SJSA1 (cell line): ENCODE results near the gene FAM114A2. TPM values are rescaled to one million over a fixed set of nuclear protein-coding genes. Genes with fewer than 3 reads are reported as not detected.
"Not testable (repeated sequence)": the region's sequence is repeated elsewhere in the genome, so short reads cannot be mapped to it uniquely, and the experiment has no call there.

Experiments
- DNase-seq, 2 experiments: peaks; one replicate each; pipeline ENCODE4 v3.0.0-alpha.2; 2015 to 2020; ENCODE audit warnings: low spot score in 2 of 2, low read depth in 1 of 2
- H3K27ac ChIP-seq: fragments of 250-450 bp; sonication (Bioruptor Pico); 2 replicates; pipeline ENCODE4 v1.5.1; 2020; ENCODE audit warnings: mild to moderate bottlenecking, moderate library complexity
- H3K27me3 ChIP-seq: fragments of 250-450 bp; sonication (Bioruptor Pico); replicated peaks from 2 replicates; pipeline ENCODE4 v1.5.1; 2020; ENCODE audit warnings: mild to moderate bottlenecking, moderate library complexity
- H3K36me3 ChIP-seq: fragments of 250-450 bp; sonication (Bioruptor Pico); 2 replicates; pipeline ENCODE4 v1.5.1; 2020; ENCODE audit warnings: mild to moderate bottlenecking
- H3K4me1 ChIP-seq: fragments of 250-450 bp; sonication (Bioruptor Pico); replicated peaks from 2 replicates; pipeline ENCODE4 v1.6.1; 2021; ENCODE audit warnings: mild to moderate bottlenecking
- H3K4me3 ChIP-seq: fragments of 250-450 bp; sonication (Bioruptor Pico); 2 replicates; pipeline ENCODE4 v1.5.1; 2020; ENCODE audit warnings: mild to moderate bottlenecking
- H3K9me3 ChIP-seq: fragments of 250-450 bp; sonication (Bioruptor Pico); replicated peaks from 2 replicates; pipeline ENCODE4 v1.5.1; 2020; ENCODE audit warnings: mild to moderate bottlenecking
- total RNA-seq: library from RNA; depleted of rRNA; stranded (reverse); fragments of >200 nt; shearing (Covaris generic); gene quantifications from 2 replicates; pipeline ENCODE4 v1.2.3, GENCODE V29; 2014

FAM114A2 gene
- total RNA-seq, 1 experiment from 2014 or later, result 49.1 TPM

DNA sequence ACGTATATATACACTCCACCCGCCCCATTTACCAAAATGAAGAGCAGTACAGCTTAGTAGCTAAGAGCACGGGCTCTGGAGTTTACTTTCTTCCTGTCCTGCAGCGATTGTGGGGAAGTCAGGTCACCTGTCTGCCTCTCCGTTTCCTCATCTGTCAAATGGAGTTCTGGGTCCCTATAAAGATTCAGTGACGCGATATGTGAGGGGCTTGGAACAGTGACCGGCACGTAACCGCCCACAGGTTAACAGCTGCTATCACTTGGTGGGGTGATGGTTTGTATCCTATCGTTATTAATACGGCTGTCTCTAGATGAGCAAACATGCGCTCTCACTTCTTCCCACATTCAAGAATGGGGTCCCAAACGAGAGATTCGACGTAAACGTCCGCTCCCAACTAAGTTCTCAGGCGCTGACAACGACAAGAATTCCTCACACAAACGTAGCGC, 426 bp downstream of the FAM114A2 start:
- DNase-seq, result no peak
- Histone ChIP-seq H3K4me1 (peaks cover 3% of the 10 kb centered on the region), H3K9me3 (no peaks in the 10 kb centered on the region), H3K4me3 (peak overlapping the region; percentile 73), H3K36me3 (peaks cover 10% of the 10 kb centered on the region), H3K27ac (peak overlapping the region; percentile 52), H3K27me3 (no peaks in the 10 kb centered on the region)

- peaks cover 8% of the 10 kb centered on the region for H3K36me3 ChIP-seq
- no peak overlapping the region for H3K27ac ChIP-seq
- DNase-seq, result no peak
- H3K9me3 ChIP-seq, result no peaks in the 10 kb centered on the region
- peaks cover 3% of the 10 kb centered on the region for H3K4me1 ChIP-seq
- no peaks in the 10 kb centered on the region for H3K27me3 ChIP-seq
- no peak overlapping the region for H3K4me3 ChIP-seq
These were observed 3.8 kb downstream of the FAM114A2 start for GRCh38 chr5:154034944-154035343.

DNA sequence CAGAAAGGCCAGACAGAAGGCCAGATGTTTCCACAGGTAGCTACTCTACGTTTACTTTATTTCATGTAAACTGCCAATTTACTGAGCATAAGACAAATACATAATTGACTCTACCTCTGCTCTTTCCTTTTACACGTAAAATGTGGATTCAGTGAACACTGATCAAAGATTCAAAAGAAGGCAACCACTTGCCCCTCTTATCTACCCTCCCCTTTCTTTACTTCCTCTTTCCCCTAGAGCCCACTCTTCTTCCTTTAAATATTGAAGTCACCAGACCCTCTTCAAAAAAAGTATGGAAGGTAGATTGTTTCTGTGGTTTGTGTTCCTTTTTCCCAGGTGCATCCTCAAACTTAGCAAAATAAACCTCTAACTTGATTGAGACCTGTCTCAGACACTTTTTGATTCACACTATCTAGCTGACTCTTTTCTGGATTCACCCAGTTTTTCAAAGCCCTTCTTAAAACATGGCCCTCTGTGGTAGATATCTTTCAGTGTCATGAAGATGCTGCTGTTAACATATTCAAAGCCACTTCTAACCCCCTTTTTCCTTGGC, 6.7 kb downstream of the FAM114A2 start:
- no peak for DNase-seq
- Histone ChIP-seq H3K27me3 (no peaks in the 10 kb centered on the region), H3K4me1 (no peaks in the 10 kb centered on the region), H3K9me3 (no peaks in the 10 kb centered on the region), H3K36me3 (peaks cover 6% of the 10 kb centered on the region), H3K27ac (no peak overlapping the region), H3K4me3 (no peak overlapping the region)

- no peak overlapping the region for H3K4me3 ChIP-seq
- no peaks in the 10 kb centered on the region for H3K27me3 ChIP-seq
- H3K27ac ChIP-seq, result no peak overlapping the region
- DNase-seq, result no peak
- peaks cover 29% of the 10 kb centered on the region for H3K36me3 ChIP-seq
- no peaks in the 10 kb centered on the region for H3K9me3 ChIP-seq
- H3K4me1 ChIP-seq, result no peaks in the 10 kb centered on the region
These were observed 12.8 kb downstream of the FAM114A2 start for GRCh38 chr5:154025951-154026350.

DNA sequence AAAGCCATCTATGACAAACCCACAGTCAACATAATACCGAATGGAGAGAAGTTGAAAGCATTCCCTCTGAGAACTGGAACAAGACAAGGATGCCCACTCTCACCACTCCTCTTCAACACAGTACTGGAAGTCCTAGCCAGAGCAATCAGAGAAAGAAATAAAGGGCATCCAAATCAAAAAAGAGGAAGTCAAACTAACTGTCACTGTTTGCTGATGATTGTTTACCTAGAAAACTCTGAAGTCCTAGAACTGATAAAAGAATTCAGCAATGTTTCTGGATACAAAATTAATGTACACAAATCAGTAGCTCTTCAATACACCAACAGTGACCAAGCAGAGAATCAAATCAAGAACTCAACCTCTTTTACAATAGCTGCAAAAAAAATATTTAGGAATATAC, 19.8 kb downstream of the FAM114A2 start:
- not testable (repeated sequence) for H3K27me3 ChIP-seq, H3K4me3 ChIP-seq, H3K9me3 ChIP-seq, DNase-seq, H3K27ac ChIP-seq, H3K4me1 ChIP-seq
- H3K36me3 ChIP-seq, result peaks cover 23% of the 10 kb centered on the region

DNA sequence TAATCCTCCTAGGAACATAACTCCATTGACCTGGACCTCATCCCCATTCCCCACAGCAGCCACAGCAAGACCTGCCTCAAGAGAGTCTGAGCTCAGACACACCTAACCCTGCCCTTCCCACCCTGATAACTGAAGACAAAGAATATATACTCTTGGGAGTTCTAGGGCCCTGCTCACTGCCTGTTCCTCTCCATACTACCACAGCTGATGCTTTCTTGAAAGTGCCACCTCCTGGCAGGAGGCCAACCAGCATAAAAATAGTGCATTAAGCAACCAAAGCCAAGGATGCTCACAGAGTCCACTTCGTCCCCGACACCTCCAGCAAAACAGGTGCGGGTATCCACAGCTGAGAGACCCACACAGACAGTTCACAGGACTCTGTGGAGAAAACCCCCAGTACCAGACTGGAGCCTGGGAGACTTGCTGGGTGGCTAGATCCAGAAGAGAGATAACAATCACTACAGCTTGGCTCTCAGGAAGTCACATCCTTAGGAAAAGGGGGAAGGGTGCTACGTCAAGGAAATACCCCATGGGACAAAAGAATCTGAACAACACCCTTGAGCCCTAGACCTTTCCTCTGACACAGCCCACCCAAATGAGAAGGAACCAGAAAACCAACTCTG, 23.5 kb downstream of the FAM114A2 start:
- no peak for DNase-seq
- Histone ChIP-seq H3K27me3 (no peaks in the 10 kb centered on the region), H3K4me3 (no peak overlapping the region), H3K9me3 (no peaks in the 10 kb centered on the region), H3K4me1 (no peaks in the 10 kb centered on the region), H3K36me3 (peaks cover 15% of the 10 kb centered on the region), H3K27ac (no peak overlapping the region)

GRCh38 chr5:154010660-154011059, 28.1 kb downstream of the FAM114A2 start:
- Histone ChIP-seq H3K27ac (no peak overlapping the region), H3K4me1 (no peaks in the 10 kb centered on the region), H3K36me3 (peaks cover 6% of the 10 kb centered on the region; the same call in 1 of the 2 replicates), H3K27me3 (no peaks in the 10 kb centered on the region), H3K4me3 (no peak overlapping the region), H3K9me3 (no peaks in the 10 kb centered on the region)
- no peak for DNase-seq

DNA sequence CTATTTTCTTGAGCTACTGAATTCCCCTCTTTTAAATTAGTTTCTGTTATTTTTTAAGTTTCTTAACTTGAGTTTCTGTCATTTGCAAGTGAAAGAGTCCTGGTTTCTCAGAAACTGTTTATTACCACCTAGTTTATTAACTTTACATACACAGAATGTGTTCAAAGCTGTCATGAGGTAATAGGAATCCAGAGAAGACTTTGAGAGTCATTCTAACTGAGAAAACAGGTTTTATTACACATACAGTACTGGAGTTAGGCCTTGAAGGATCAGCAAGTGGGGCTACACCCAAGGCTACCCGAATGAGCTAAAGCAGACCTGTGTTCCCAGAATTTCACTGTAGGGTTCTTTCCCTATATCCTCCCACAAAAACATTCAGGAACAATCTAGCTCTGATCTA, 33.1 kb downstream of the FAM114A2 start:
- no peak for DNase-seq
- no peaks in the 10 kb centered on the region for H3K4me1 ChIP-seq
- no peaks in the 10 kb centered on the region for H3K27me3 ChIP-seq
- no peak overlapping the region for H3K27ac ChIP-seq
- no peaks in the 10 kb centered on the region for H3K9me3 ChIP-seq
- peaks cover 17% of the 10 kb centered on the region; the same call in 1 of the 2 replicates for H3K36me3 ChIP-seq
- H3K4me3 ChIP-seq, result no peak overlapping the region

DNA sequence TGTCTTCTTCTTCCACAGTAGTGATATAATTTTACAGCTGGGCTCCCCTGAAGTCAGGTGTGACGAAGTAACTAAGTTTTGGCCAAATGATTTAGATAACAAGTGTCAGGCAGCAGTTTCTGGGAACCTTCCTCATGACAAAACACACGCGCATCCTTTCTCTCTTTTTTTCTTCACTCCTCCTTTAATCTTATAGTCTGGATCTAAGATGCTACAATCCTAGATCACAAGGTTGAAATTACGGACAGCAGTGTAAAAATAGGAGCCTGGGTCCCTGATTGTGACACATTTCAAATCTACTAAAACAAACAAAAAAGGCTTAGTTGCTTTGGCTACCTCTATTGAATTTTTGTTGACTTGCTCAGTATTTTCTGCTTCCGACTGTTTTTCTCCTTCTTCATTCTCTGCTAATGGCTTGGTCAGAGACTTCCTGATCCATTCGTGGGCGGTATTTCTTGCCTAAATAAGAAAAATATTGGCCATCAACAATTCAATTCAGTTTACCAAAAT, 36.1 kb downstream of the FAM114A2 start:
- Histone ChIP-seq H3K4me1 (no peaks in the 10 kb centered on the region), H3K36me3 (peaks cover 20% of the 10 kb centered on the region), H3K9me3 (no peaks in the 10 kb centered on the region), H3K4me3 (no peak overlapping the region), H3K27me3 (no peaks in the 10 kb centered on the region), H3K27ac (no peak overlapping the region)
- DNase-seq, result no peak

DNA sequence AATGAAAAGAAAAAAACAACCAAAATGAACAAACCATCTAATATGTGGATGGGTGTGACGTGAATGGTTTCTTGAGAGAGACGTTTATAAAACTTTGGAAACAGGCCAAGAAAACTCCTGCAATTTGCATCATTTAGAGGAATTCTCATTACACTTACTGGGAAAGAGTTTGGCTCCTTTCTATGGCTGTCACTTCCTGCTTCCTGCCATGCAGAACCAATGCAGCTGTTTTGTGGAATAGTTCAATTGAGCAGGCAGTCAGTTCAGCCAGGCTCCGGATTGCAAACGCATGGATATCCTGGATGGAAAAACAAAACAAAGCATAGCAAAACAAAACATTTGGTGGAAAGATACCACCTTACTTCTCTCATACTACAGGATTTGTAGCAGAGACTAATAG, 36.6 kb downstream of the FAM114A2 start:
- Histone ChIP-seq H3K27ac (no peak overlapping the region), H3K4me3 (no peak overlapping the region), H3K4me1 (no peaks in the 10 kb centered on the region), H3K9me3 (no peaks in the 10 kb centered on the region), H3K36me3 (peaks cover 20% of the 10 kb centered on the region), H3K27me3 (no peaks in the 10 kb centered on the region)
- DNase-seq, result no peak

- Histone ChIP-seq H3K4me3 (no peak overlapping the region), H3K27ac (no peak overlapping the region), H3K36me3 (peaks cover 20% of the 10 kb centered on the region), H3K9me3 (no peaks in the 10 kb centered on the region), H3K27me3 (no peaks in the 10 kb centered on the region), H3K4me1 (no peaks in the 10 kb centered on the region)
- DNase-seq, result no peak
These were observed 38.0 kb downstream of the FAM114A2 start for GRCh38 chr5:154000703-154001102.

DNA sequence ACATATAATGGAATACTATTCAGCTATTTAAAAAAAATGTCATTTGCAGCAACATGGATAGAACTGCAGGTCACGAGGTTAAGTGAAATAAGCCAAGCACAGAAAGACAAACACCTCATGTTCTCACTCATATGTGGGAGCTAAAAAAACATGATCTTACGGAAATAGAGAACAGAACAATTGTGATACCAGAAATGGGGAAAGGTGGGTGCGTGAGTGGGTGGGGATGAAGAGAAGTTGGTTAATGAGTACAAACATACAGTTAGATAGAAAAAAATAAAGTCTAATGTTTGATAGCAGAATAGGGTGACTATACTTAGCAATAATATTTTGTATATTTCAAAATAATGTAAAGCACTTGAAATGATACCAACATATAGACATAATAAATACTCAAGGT, 38.7 kb downstream of the FAM114A2 start:
- Histone ChIP-seq H3K4me1 (no peaks in the 10 kb centered on the region), H3K36me3 (peaks cover 20% of the 10 kb centered on the region), H3K27me3 (no peaks in the 10 kb centered on the region), H3K9me3 (no peaks in the 10 kb centered on the region), H3K4me3 (no peak overlapping the region), H3K27ac (no peak overlapping the region)
- no peak for DNase-seq

- H3K4me3 ChIP-seq, result no peak overlapping the region
- H3K36me3 ChIP-seq, result peaks cover 25% of the 10 kb centered on the region
- H3K27ac ChIP-seq, result no peak overlapping the region
- DNase-seq, result no peak
- H3K9me3 ChIP-seq, result no peaks in the 10 kb centered on the region
- H3K4me1 ChIP-seq, result no peaks in the 10 kb centered on the region
- H3K27me3 ChIP-seq, result no peaks in the 10 kb centered on the region
These were observed 39.9 kb downstream of the FAM114A2 start for GRCh38 chr5:153998768-153999167.

DNA sequence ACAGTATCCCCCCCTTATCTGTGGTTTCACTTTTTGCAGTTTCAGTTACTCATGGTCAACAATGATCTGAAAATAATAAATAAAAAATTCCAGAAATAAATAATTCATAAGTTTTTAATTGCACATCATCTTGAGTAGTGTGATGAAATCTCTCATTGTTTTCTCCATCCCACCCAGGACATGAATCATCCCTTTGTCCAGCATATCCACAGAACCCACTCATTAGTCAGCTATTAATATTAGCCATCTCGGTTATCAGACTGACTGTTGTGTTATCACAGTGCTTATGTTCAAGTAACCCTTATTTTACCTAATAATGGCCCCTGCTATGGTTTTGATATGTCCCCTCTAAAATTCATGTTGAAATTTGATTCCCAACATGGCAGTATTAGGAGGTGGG, 40.7 kb downstream of the FAM114A2 start:
- H3K4me1 ChIP-seq, result no peaks in the 10 kb centered on the region
- no peaks in the 10 kb centered on the region for H3K27me3 ChIP-seq
- H3K9me3 ChIP-seq, result no peaks in the 10 kb centered on the region
- H3K27ac ChIP-seq, result no peak overlapping the region
- no peak for DNase-seq
- no peak overlapping the region for H3K4me3 ChIP-seq
- H3K36me3 ChIP-seq, result peaks cover 25% of the 10 kb centered on the region
